GM18873 (cell line): ENCODE data around the gene TEAD4.

Source experiments
- ATAC-seq: cut with Tn5 transposase; IDR thresholded peaks from one replicate; pipeline ENCODE4 v1.9.1; 2021; ENCODE audit warnings: mild to moderate bottlenecking, moderate library complexity, moderate number of reproducible peaks; ENCODE audit not compliant: unreplicated experiment, low FRiP score

Gene TEAD4

GRCh38 chr12:2960390-2960956, 1.3 kb downstream of the TEAD4 start:
- no peak for ATAC-seq

- ATAC-seq, result no peak
Observed at GRCh38 chr12:2960996-2961616, 1.9 kb downstream of the TEAD4 start.

GRCh38 chr12:2961705-2962104, 2.5 kb downstream of the TEAD4 start:
- ATAC-seq, result no peak

- ATAC-seq, result no peak
Observed at GRCh38 chr12:2963154-2963759, 4.1 kb downstream of the TEAD4 start.

GRCh38 chr12:2963760-2964292, 4.6 kb downstream of the TEAD4 start:
- no peak for ATAC-seq

GRCh38 chr12:2967651-2968050, 8.5 kb downstream of the TEAD4 start:
- no peak for ATAC-seq

GRCh38 chr12:2970744-2971143, 11.5 kb downstream of the TEAD4 start:
- ATAC-seq, result no peak

GRCh38 chr12:2973566-2973965, 14.4 kb downstream of the TEAD4 start:
- ATAC-seq, result no peak

GRCh38 chr12:2974560-2974971, 15.4 kb downstream of the TEAD4 start:
- no peak for ATAC-seq

GRCh38 chr12:2976581-2976996, 17.4 kb downstream of the TEAD4 start:
- ATAC-seq, result no peak

GRCh38 chr12:2977776-2978175, 18.6 kb downstream of the TEAD4 start:
- no peak for ATAC-seq

GRCh38 chr12:2979806-2980205, 20.6 kb downstream of the TEAD4 start:
- no peak for ATAC-seq

- ATAC-seq, result no peak
Observed at GRCh38 chr12:2980630-2981029, 21.4 kb downstream of the TEAD4 start.

- ATAC-seq, result no peak
Observed at GRCh38 chr12:2982361-2982760, 23.2 kb downstream of the TEAD4 start.

GRCh38 chr12:2984249-2984648, 25.1 kb downstream of the TEAD4 start:
- no peak for ATAC-seq

GRCh38 chr12:2984698-2985097, 25.5 kb downstream of the TEAD4 start:
- no peak for ATAC-seq

- ATAC-seq, result no peak
Observed at GRCh38 chr12:2986876-2987275, 27.7 kb downstream of the TEAD4 start.

GRCh38 chr12:2988494-2988893, 29.3 kb downstream of the TEAD4 start:
- ATAC-seq, result no peak

GRCh38 chr12:2992724-2993123, 33.5 kb downstream of the TEAD4 start:
- ATAC-seq, result no peak

- no peak for ATAC-seq
Observed at GRCh38 chr12:2997989-2998670, 38.9 kb downstream of the TEAD4 start.

GRCh38 chr12:2998789-2999264, 39.6 kb downstream of the TEAD4 start:
- ATAC-seq, result no peak
